Mononuclear cell (primary cell): ENCODE results near the gene CLIC4. TPM values are rescaled to one million over a fixed set of nuclear protein-coding genes. Genes with fewer than 3 reads are reported as not detected.
A peak's percentile ranks its signal among the peaks of the same experiment; 100 is the strongest.
"Not testable (repeated sequence)": the region's sequence is repeated elsewhere in the genome, so short reads cannot be mapped to it uniquely, and the experiment has no call there.

Experiments
- H3K27me3 ChIP-seq: 2 replicates; pipeline ENCODE4 v1.6.0; 2011; ENCODE audit warnings: low read length, control low read depth; ENCODE audit not compliant: insufficient read depth
- H3K4me1 ChIP-seq: 2 replicates; pipeline ENCODE4 v1.5.1; 2011; ENCODE audit warnings: mild to moderate bottlenecking, low read length, control low read depth; ENCODE audit not compliant: insufficient read depth
- H3K4me3 ChIP-seq: 2 replicates; pipeline ENCODE4 v1.5.1; 2011; ENCODE audit warnings: mild to moderate bottlenecking, low read length, moderate library complexity
- H3K9me3 ChIP-seq: 2 replicates; pipeline ENCODE4 v1.5.1; 2011; ENCODE audit warnings: low read depth, mild to moderate bottlenecking, control low read depth, low read length
- total RNA-seq: library from RNA; depleted of rRNA; stranded (reverse); fragments of >200 nt; gene quantifications from one replicate; pipeline ENCODE4 v1.2.3, GENCODE V29; 2012

CLIC4 gene
- total RNA-seq, 1 donor, result 42.8 TPM

- Histone ChIP-seq H3K4me1 (peaks cover 20% of the 10 kb centered on the region), H3K27me3 (no peaks in the 10 kb centered on the region), H3K4me3 (no peak overlapping the region), H3K9me3 (no peaks in the 10 kb centered on the region)
These were observed 33.9 kb upstream of the CLIC4 start for GRCh38 chr1:24711329-24711728.

- Histone ChIP-seq H3K27me3 (no peaks in the 10 kb centered on the region), H3K9me3 (no peaks in the 10 kb centered on the region), H3K4me3 (no peak overlapping the region), H3K4me1 (peaks cover 21% of the 10 kb centered on the region)
These were observed 32.1 kb upstream of the CLIC4 start for GRCh38 chr1:24713176-24713575.

- no peak overlapping the region for H3K4me3 ChIP-seq
- H3K9me3 ChIP-seq, result no peaks in the 10 kb centered on the region
- H3K4me1 ChIP-seq, result peaks cover 26% of the 10 kb centered on the region
- H3K27me3 ChIP-seq, result no peaks in the 10 kb centered on the region
These were observed 31.5 kb upstream of the CLIC4 start for GRCh38 chr1:24713736-24714135.

GRCh38 chr1:24714859-24715520 is 30.3 kb upstream of the CLIC4 start:
- Histone ChIP-seq H3K27me3 (no peaks in the 10 kb centered on the region), H3K9me3 (no peaks in the 10 kb centered on the region), H3K4me3 (no peak overlapping the region), H3K4me1 (peaks cover 19% of the 10 kb centered on the region)

GRCh38 chr1:24715658-24716057 is 29.6 kb upstream of the CLIC4 start:
- H3K4me1 ChIP-seq, result peaks cover 14% of the 10 kb centered on the region
- H3K9me3 ChIP-seq, result no peaks in the 10 kb centered on the region
- H3K27me3 ChIP-seq, result no peaks in the 10 kb centered on the region
- no peak overlapping the region for H3K4me3 ChIP-seq

GRCh38 chr1:24717887-24718650 is 27.2 kb upstream of the CLIC4 start:
- Histone ChIP-seq H3K9me3 (no peaks in the 10 kb centered on the region), H3K4me1 (peaks cover 13% of the 10 kb centered on the region), H3K4me3 (no peak overlapping the region), H3K27me3 (no peaks in the 10 kb centered on the region)

- no peak overlapping the region for H3K4me3 ChIP-seq
- no peaks in the 10 kb centered on the region for H3K9me3 ChIP-seq
- H3K4me1 ChIP-seq, result peaks cover 13% of the 10 kb centered on the region
- H3K27me3 ChIP-seq, result no peaks in the 10 kb centered on the region
These were observed 25.1 kb upstream of the CLIC4 start for GRCh38 chr1:24720152-24720551.

GRCh38 chr1:24721533-24721932 is 23.7 kb upstream of the CLIC4 start:
- Histone ChIP-seq H3K9me3 (no peaks in the 10 kb centered on the region), H3K4me1 (peaks cover 15% of the 10 kb centered on the region), H3K4me3 (no peak overlapping the region), H3K27me3 (no peaks in the 10 kb centered on the region)

GRCh38 chr1:24722073-24723035 is 22.9 kb upstream of the CLIC4 start:
- Histone ChIP-seq H3K4me3 (peak overlapping the region; percentile 24), H3K4me1 (peaks cover 23% of the 10 kb centered on the region)
- H3K27me3 ChIP-seq, H3K9me3 ChIP-seq: not testable (repeated sequence)

- no peak overlapping the region for H3K4me3 ChIP-seq
- peaks cover 21% of the 10 kb centered on the region for H3K4me1 ChIP-seq
- H3K9me3 ChIP-seq, result no peaks in the 10 kb centered on the region
- H3K27me3 ChIP-seq, result no peaks in the 10 kb centered on the region
These were observed 20.7 kb upstream of the CLIC4 start for GRCh38 chr1:24724345-24725208.

GRCh38 chr1:24725209-24725651 is 20.0 kb upstream of the CLIC4 start:
- Histone ChIP-seq H3K4me1 (peaks cover 17% of the 10 kb centered on the region), H3K27me3 (no peaks in the 10 kb centered on the region), H3K4me3 (no peak overlapping the region), H3K9me3 (no peaks in the 10 kb centered on the region)

- peaks cover 17% of the 10 kb centered on the region for H3K4me1 ChIP-seq
- H3K4me3 ChIP-seq, result no peak overlapping the region
- H3K9me3 ChIP-seq, result no peaks in the 10 kb centered on the region
- no peaks in the 10 kb centered on the region for H3K27me3 ChIP-seq
These were observed 18.5 kb upstream of the CLIC4 start for GRCh38 chr1:24726741-24727140.

- H3K9me3 ChIP-seq, result no peaks in the 10 kb centered on the region
- H3K4me3 ChIP-seq, result no peak overlapping the region
- no peaks in the 10 kb centered on the region for H3K27me3 ChIP-seq
- peaks cover 25% of the 10 kb centered on the region for H3K4me1 ChIP-seq
These were observed 17.6 kb upstream of the CLIC4 start for GRCh38 chr1:24727501-24728216.

GRCh38 chr1:24728982-24729381 is 16.3 kb upstream of the CLIC4 start:
- H3K4me3 ChIP-seq, result no peak overlapping the region
- H3K9me3 ChIP-seq, result no peaks in the 10 kb centered on the region
- H3K27me3 ChIP-seq, result no peaks in the 10 kb centered on the region
- peaks cover 37% of the 10 kb centered on the region for H3K4me1 ChIP-seq
